Bronchial epithelial cell (primary cell): Measurements from ENCODE around the gene GGT7. TPM values are rescaled to one million over a fixed set of nuclear protein-coding genes. Genes with fewer than 3 reads are reported as not detected.

Experiments
- DNase-seq: peaks from one replicate; pipeline ENCODE4 v3.0.0-alpha.2; 2010; ENCODE audit warnings: low read depth
- FAIRE-seq: peaks from 2 replicates; lab custom pipeline; 2011; peaks lifted over from hg19 to GRCh38; lab: Jason Lieb, UNC
- H3K27me3 ChIP-seq: 2 replicates; pipeline ENCODE4 v1.5.1; 2011; ENCODE audit warnings: low read length; ENCODE audit not compliant: control insufficient read depth, insufficient read depth
- H3K36me3 ChIP-seq: 2 replicates; pipeline ENCODE4 v1.5.1; 2011; ENCODE audit warnings: low read length; ENCODE audit not compliant: control insufficient read depth, insufficient read depth
- H3K4me3 ChIP-seq: 2 replicates; pipeline ENCODE4 v1.5.1; 2011; ENCODE audit warnings: mild to moderate bottlenecking, low read depth, low read length, control low read depth
- CTCF ChIP-seq: IDR thresholded peaks from 2 replicates; pipeline ENCODE4 v1.5.1; 2011; ENCODE audit warnings: mild to moderate bottlenecking, moderate library complexity, low read length, control low read depth, inconsistent platforms; ENCODE audit not compliant: insufficient read depth, severe bottlenecking
- total RNA-seq: library from RNA; depleted of rRNA; stranded (reverse); fragments of >200 nt; gene quantifications from 2 replicates; pipeline ENCODE4 v1.2.1, GENCODE V29; 2014

GGT7 gene
- total RNA-seq, 1 donor from 2014 or later: 1.6 TPM

GRCh38 chr20:34861386-34862084 lies 11.1 kb downstream of the GGT7 start:
- H3K36me3 ChIP-seq: no peaks in the 10 kb centered on the region
- no peaks in the 10 kb centered on the region for H3K27me3 ChIP-seq
- no peak for TF ChIP-seq CTCF
- FAIRE-seq (no peak), DNase-seq (no peak)
- H3K4me3 ChIP-seq: no peak overlapping the region

- H3K36me3 ChIP-seq: no peaks in the 10 kb centered on the region
- no peak overlapping the region for H3K4me3 ChIP-seq
- TF ChIP-seq CTCF: no peak
- FAIRE-seq: no peak
- H3K27me3 ChIP-seq: no peaks in the 10 kb centered on the region
- DNase-seq: no peak
Observed at GRCh38 chr20:34859826-34860545, 12.7 kb downstream of the GGT7 start.

GRCh38 chr20:34859367-34859766 lies 13.3 kb downstream of the GGT7 start:
- DNase-seq (no peak), FAIRE-seq (no peak)
- no peaks in the 10 kb centered on the region for H3K27me3 ChIP-seq
- no peaks in the 10 kb centered on the region for H3K36me3 ChIP-seq
- TF ChIP-seq CTCF: no peak
- no peak overlapping the region for H3K4me3 ChIP-seq

GRCh38 chr20:34852298-34852697 lies 20.4 kb downstream of the GGT7 start:
- TF ChIP-seq CTCF: no peak
- FAIRE-seq: no peak
- H3K36me3 ChIP-seq: no peaks in the 10 kb centered on the region
- H3K4me3 ChIP-seq: no peak overlapping the region
- DNase-seq: no peak
- no peaks in the 10 kb centered on the region for H3K27me3 ChIP-seq

- H3K36me3 ChIP-seq: no peaks in the 10 kb centered on the region
- no peak for TF ChIP-seq CTCF
- FAIRE-seq: no peak
- no peak for DNase-seq
- no peak overlapping the region for H3K4me3 ChIP-seq
- H3K27me3 ChIP-seq: no peaks in the 10 kb centered on the region
Observed at GRCh38 chr20:34850969-34851368, 21.7 kb downstream of the GGT7 start.

GRCh38 chr20:34849778-34850177 lies 22.9 kb downstream of the GGT7 start:
- no peak for TF ChIP-seq CTCF
- DNase-seq (no peak), FAIRE-seq (peak; percentile 73)
- Histone ChIP-seq H3K27me3 (no peaks in the 10 kb centered on the region), H3K4me3 (no peak overlapping the region), H3K36me3 (no peaks in the 10 kb centered on the region)
